GM12892 (cell line): Measurements from ENCODE around the gene TXNRD3.

Experiments used
- DNase-seq: peaks from one replicate; pipeline ENCODE4 v3.0.0; 2011; ENCODE audit not compliant: insufficient read length
- FAIRE-seq: peaks from 2 replicates; lab custom pipeline; 2011; peaks lifted over from hg19 to GRCh38; lab: Jason Lieb, UNC
- POLR2A ChIP-seq: IDR thresholded peaks from 2 replicates; pipeline ENCODE4 v1.6.1; 2011; ENCODE audit warnings: low read depth, low read length, control low read depth
- POLR2AphosphoS5 ChIP-seq: IDR thresholded peaks from 2 replicates; pipeline ENCODE4 v1.6.1; 2011; ENCODE audit warnings: low read depth, low read length, control low read depth
- TAF1 ChIP-seq: IDR thresholded peaks from 2 replicates; pipeline ENCODE4 v1.6.1; 2011; ENCODE audit warnings: low read depth, mild to moderate bottlenecking, control low read depth, low read length, borderline replicate concordance

The TXNRD3 gene

DNA sequence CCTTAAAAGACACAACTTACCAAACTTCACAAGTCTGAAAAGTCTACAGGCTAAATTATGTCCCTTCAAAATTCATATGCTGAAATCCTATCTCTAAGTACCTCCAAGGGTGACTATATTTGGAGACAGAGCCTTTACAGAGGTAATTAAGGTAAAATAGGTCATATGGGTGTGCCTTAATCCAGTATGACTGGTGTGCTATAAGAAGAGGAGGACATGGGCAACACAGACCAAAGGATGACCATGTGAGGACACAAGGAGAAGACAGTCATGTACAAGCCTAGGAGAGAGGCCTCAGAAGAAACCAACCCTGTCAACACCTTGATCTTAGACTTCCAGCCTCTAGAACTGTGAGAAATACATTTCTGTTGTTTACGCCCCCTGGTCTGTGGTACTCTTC is 32.2 kb downstream of the TXNRD3 start:
- FAIRE-seq (no peak), DNase-seq (no peak)
- TF ChIP-seq POLR2AphosphoS5 (no peak), POLR2A (no peak), TAF1 (no peak)

DNA sequence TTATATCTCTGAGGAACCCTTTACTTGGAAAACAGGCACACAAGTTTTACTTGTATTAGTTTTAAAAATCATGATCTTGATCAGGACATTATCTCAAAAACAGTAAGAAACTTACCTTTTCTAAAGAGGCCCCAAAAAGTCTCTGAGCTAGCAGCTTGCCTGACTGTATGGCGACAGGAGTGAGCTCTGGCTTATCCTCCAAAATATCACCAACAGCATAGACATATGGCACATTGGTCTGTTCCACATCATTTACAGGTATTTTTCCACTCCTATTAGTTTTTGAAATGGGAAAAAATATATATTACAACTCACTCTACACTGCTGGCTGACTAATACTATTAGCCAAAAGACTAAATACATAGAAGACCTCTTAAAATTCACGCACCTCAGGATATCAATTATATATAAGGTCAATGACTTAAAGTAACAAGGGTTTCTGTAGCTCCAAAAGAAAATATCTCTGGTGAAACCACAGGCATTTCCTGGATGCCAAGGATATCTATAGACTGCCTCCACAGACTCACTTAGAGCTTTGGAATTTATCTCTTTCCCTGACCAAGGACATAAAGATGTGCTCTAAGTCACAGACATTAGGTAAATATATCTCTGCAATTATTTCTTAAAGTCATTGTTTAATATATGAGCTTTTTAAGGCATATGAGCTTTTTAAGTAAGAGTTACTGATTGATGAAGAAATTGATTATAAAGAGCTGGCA is 33.1 kb downstream of the TXNRD3 start:
- DNase-seq (no peak), FAIRE-seq (no peak)
- TF ChIP-seq POLR2A, result no peak
- no peak for TF ChIP-seq TAF1

DNA sequence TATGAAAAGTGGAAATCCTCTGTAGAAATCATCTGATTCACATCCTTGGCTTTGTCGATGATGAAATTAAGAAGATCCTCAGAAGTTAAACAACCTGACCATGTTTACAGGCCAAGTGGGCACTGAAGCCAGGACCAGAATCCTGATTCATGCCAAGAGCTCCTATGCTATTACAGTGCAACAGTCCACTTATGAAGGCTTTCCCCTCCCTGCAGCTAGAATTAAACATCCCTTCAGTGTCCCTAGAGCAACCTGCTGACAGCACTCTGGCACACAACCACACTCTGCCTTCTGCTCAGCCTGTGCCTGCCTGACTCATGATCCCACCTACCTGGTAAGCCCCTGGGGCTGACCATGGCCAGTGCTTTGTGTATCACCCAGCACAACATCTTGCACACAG is 33.8 kb downstream of the TXNRD3 start:
- DNase-seq (no peak), FAIRE-seq (no peak)
- no peak for TF ChIP-seq POLR2AphosphoS5
- TF ChIP-seq TAF1, result no peak
- no peak for TF ChIP-seq POLR2A

DNA sequence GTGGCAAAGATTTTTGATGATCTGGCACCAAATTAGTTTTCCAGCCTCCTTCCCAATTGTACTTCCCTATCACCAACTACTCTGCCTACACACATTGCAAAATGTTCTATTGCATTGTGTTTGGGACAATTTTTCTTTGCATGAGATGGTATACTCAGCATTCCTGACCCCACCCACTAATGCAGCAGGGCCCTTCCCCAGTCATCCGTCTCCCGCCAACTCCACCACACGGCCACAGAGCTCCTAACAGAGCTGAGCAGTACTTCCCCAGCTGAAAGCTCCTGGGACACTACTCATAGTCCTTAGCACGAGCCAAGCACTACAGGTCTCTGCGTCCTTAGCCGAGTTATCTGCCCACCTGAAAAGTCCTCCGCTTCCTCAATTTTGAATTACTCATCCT is 34.2 kb downstream of the TXNRD3 start:
- FAIRE-seq, result no peak
- TF ChIP-seq POLR2AphosphoS5 (no peak), TAF1 (no peak), POLR2A (no peak)
- DNase-seq, result no peak

- FAIRE-seq (no peak), DNase-seq (no peak)
- TF ChIP-seq TAF1, result no peak
- no peak for TF ChIP-seq POLR2A
- TF ChIP-seq POLR2AphosphoS5, result no peak
Observed at GRCh38 chr3:126618760-126619159, 36.2 kb downstream of the TXNRD3 start.

DNA sequence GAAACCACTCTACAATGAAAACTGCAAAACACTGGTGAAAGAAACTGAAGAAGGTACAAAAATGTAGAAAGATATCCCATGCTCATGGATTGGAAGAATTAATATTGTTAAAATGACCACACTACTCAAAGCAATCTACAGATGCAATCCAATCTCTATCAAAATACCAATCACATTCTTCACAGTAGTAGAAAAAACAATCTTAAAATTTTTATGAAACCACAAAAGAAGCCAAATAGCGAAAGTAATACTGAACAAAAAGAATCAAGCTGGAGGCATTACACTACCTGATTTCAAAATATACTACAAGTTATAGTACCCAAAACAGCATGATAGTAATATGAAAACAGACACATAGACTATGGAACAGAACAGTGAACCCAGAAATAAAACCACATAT is 36.9 kb downstream of the TXNRD3 start:
- DNase-seq (no peak), FAIRE-seq (no peak)
- TF ChIP-seq POLR2A (no peak), POLR2AphosphoS5 (no peak), TAF1 (no peak)

GRCh38 chr3:126617571-126617970 is 37.4 kb downstream of the TXNRD3 start:
- DNase-seq (no peak), FAIRE-seq (no peak)
- TF ChIP-seq POLR2AphosphoS5, result no peak
- no peak for TF ChIP-seq TAF1
- TF ChIP-seq POLR2A, result no peak

GRCh38 chr3:126616931-126617330 is 38.0 kb downstream of the TXNRD3 start:
- DNase-seq (no peak), FAIRE-seq (no peak)
- TF ChIP-seq POLR2AphosphoS5, result no peak
- no peak for TF ChIP-seq TAF1
- TF ChIP-seq POLR2A, result no peak

- no peak for DNase-seq
- FAIRE-seq, result no peak
- TF ChIP-seq POLR2AphosphoS5 (no peak), TAF1 (no peak), POLR2A (no peak)
Observed at GRCh38 chr3:126613479-126614188, 41.3 kb downstream of the TXNRD3 start.

GRCh38 chr3:126612479-126613205 is 42.3 kb downstream of the TXNRD3 start:
- FAIRE-seq (no peak), DNase-seq (no peak)
- TF ChIP-seq POLR2AphosphoS5 (no peak), TAF1 (no peak), POLR2A (no peak)

- DNase-seq (no peak), FAIRE-seq (no peak)
- no peak for TF ChIP-seq POLR2AphosphoS5
- TF ChIP-seq POLR2A, result no peak
- no peak for TF ChIP-seq TAF1
Observed at GRCh38 chr3:126609909-126610308, 45.0 kb downstream of the TXNRD3 start.
